ENCODE measurements around the gene GPRASP3. TPM values are rescaled to one million over a fixed set of nuclear protein-coding genes. Genes with fewer than 3 reads are reported as not detected.
"Not testable (repeated sequence)": the region's sequence is repeated elsewhere in the genome, so short reads cannot be mapped to it uniquely, and the experiment has no call there.

Gene GPRASP3
- polyA plus RNA-seq, 4 donors, result 0.81 to 9.3 (median 1.5) TPM

- peak overlapping the region in 2 of 3 donors; percentile 58 to 78 for H3K4me3 ChIP-seq (ENCODE audit: low read depth in 1 of 3, low read length in 3 of 3)
- WGBS, 3 donors, result 10 to 41% (median 38%) methylated on average over 5 to 19 of the region's 19 CpGs
- no peak for FAIRE-seq
- peaks cover 0 to 3% (median 0%) of the 10 kb centered on the region in 3 donors for H3K4me1 ChIP-seq (ENCODE audit: control insufficient read depth in 3 of 3, insufficient read depth in 2 of 3, low read depth in 1 of 3, low read length in 2 of 3)
- no peaks in the 10 kb centered on the region for H3K9me3 ChIP-seq (ENCODE audit: control insufficient read depth in 2 of 2, insufficient read depth in 1 of 2, low read depth in 1 of 2, low read length in 1 of 2)
- no peak for DNase-seq
- H3K36me3 ChIP-seq (ENCODE audit: control insufficient read depth in 3 of 3, insufficient read depth in 2 of 3, low read depth in 1 of 3, low read length in 3 of 3), result peaks cover 0 to 6% (median 0%) of the 10 kb centered on the region in 3 donors
- peaks cover 0 to 6% (median 0%) of the 10 kb centered on the region in 3 donors for H3K27me3 ChIP-seq (ENCODE audit: control insufficient read depth in 3 of 3, insufficient read depth in 3 of 3, low read length in 3 of 3)
- peak overlapping the region in 1 of 3 donors; percentile 58 for H3K27ac ChIP-seq (ENCODE audit: low read depth in 1 of 3, low read length in 2 of 3)
Observed at GRCh38 chrX:102711872-102712215, 8.7 kb upstream of the GPRASP3 start.

GRCh38 chrX:102712216-102712966, 8.2 kb upstream of the GPRASP3 start, which contains the start of gene GPRASP2:
GPRASP2 (plus strand) TSS chrX:102712448; CDS start chrX:102714870, 2,422 bp downstream.
- peak; percentile 10 to 68 for DNase-seq
- peak within 1 kb of the TSS; percentile 53 to 78 (median 58) for H3K4me3 ChIP-seq (ENCODE audit: low read depth in 1 of 3, low read length in 3 of 3)
- 2 to 43% (median 5%) methylated on average over 22 to 68 of the region's 68 CpGs for WGBS, 3 donors
- no peak for FAIRE-seq
- H3K9me3 ChIP-seq (ENCODE audit: control insufficient read depth in 2 of 2, insufficient read depth in 1 of 2, low read depth in 1 of 2, low read length in 1 of 2), result no peaks in the 10 kb centered on the region
- H3K36me3 ChIP-seq (ENCODE audit: control insufficient read depth in 3 of 3, insufficient read depth in 2 of 3, low read depth in 1 of 3, low read length in 3 of 3), result peaks cover 0 to 6% (median 0%) of the 10 kb centered on the region in 3 donors
- H3K27ac ChIP-seq (ENCODE audit: low read depth in 1 of 3, low read length in 2 of 3), result peak within 1 kb of the TSS in 2 of 3 donors; percentile 58 to 65
- peaks cover 0 to 6% (median 0%) of the 10 kb centered on the region in 3 donors for H3K27me3 ChIP-seq (ENCODE audit: control insufficient read depth in 3 of 3, insufficient read depth in 3 of 3, low read length in 3 of 3)
- peaks cover 0 to 3% (median 0%) of the 10 kb centered on the region in 3 donors for H3K4me1 ChIP-seq (ENCODE audit: control insufficient read depth in 3 of 3, insufficient read depth in 2 of 3, low read depth in 1 of 3, low read length in 2 of 3)

DNA sequence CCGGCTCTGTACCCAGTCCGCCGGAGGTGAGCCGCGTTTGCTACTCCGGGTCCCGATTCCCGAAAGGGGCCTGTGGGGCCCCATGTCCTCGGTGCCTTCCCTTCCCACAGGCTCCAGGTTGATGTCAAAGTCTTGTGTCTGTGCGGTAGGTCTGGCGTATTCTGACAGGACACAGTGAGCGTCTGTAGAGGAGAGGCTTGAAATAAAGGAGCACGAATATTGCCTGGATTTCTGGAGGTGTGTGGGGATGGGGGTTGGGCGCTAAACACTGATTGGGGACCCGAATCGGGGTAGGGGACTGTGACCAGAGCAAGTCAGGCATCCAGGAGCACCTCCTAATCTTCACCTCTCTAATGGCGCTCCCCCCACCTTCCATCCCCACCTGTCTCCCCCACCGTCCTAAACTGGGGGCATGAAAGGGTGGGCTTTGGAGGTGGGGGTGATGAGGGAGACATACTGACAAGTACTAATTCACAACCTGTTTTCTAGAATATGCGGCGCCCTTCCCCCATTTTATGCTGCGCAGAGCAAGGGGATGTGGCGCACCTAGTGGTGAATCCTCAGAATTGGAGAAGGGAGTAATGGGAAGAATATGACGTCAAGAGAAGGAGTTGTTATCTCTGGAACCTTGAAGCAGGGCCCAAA, 7.4 kb upstream of the GPRASP3 start:
- no peaks in the 10 kb centered on the region for H3K9me3 ChIP-seq (ENCODE audit: control insufficient read depth in 2 of 2, insufficient read depth in 1 of 2, low read depth in 1 of 2, low read length in 1 of 2)
- 3 to 36% (median 9%) methylated on average over 17 to 23 of the region's 23 CpGs for WGBS, 3 donors
- DNase-seq (peak; percentile 34 to 79), FAIRE-seq (no peak)
- peaks cover 0 to 6% (median 0%) of the 10 kb centered on the region in 3 donors for H3K36me3 ChIP-seq (ENCODE audit: control insufficient read depth in 3 of 3, insufficient read depth in 2 of 3, low read depth in 1 of 3, low read length in 3 of 3)
- peaks cover 0 to 3% (median 0%) of the 10 kb centered on the region in 3 donors for H3K4me1 ChIP-seq (ENCODE audit: control insufficient read depth in 3 of 3, insufficient read depth in 2 of 3, low read depth in 1 of 3, low read length in 2 of 3)
- H3K27ac ChIP-seq (ENCODE audit: low read depth in 1 of 3, low read length in 2 of 3), result peak overlapping the region in 2 of 3 donors; percentile 58 to 65
- peak overlapping the region; percentile 53 to 78 (median 58) for H3K4me3 ChIP-seq (ENCODE audit: low read depth in 1 of 3, low read length in 3 of 3)
- H3K27me3 ChIP-seq (ENCODE audit: control insufficient read depth in 3 of 3, insufficient read depth in 3 of 3, low read length in 3 of 3), result peaks cover 0 to 6% (median 0%) of the 10 kb centered on the region in 3 donors

- DNase-seq (no peak), FAIRE-seq (no peak)
- H3K27me3 ChIP-seq (ENCODE audit: control insufficient read depth in 3 of 3, insufficient read depth in 3 of 3, low read length in 3 of 3), result peaks cover 0 to 6% (median 0%) of the 10 kb centered on the region in 3 donors
- H3K36me3 ChIP-seq (ENCODE audit: control insufficient read depth in 3 of 3, insufficient read depth in 2 of 3, low read depth in 1 of 3, low read length in 3 of 3), result peaks cover 0 to 6% (median 0%) of the 10 kb centered on the region in 3 donors
- peaks cover 0 to 3% (median 0%) of the 10 kb centered on the region in 3 donors for H3K4me1 ChIP-seq (ENCODE audit: control insufficient read depth in 3 of 3, insufficient read depth in 2 of 3, low read depth in 1 of 3, low read length in 2 of 3)
- H3K9me3 ChIP-seq (ENCODE audit: control insufficient read depth in 2 of 2, insufficient read depth in 1 of 2, low read depth in 1 of 2, low read length in 1 of 2), result no peaks in the 10 kb centered on the region
- no peak overlapping the region for H3K27ac ChIP-seq (ENCODE audit: low read depth in 1 of 3, low read length in 2 of 3)
- WGBS, 3 donors, result 74 to 89% (median 88%) methylated on average over 6 of the region's 6 CpGs
- no peak overlapping the region for H3K4me3 ChIP-seq (ENCODE audit: low read depth in 1 of 3, low read length in 3 of 3)
Observed at GRCh38 chrX:102714994-102715393, 5.5 kb upstream of the GPRASP3 start.

DNA sequence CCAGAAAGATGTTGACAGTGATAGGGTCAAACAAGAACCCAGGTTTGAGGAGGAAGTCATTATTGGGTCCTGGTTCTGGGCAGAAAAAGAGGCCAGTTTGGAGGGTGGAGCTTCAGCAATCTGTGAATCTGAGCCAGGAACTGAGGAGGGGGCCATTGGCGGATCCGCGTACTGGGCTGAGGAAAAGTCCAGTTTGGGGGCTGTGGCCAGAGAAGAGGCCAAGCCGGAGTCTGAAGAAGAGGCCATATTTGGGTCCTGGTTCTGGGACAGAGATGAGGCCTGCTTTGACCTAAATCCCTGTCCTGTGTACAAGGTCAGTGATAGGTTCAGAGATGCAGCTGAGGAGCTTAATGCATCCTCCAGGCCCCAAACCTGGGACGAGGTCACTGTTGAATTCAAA, 4.6 kb upstream of the GPRASP3 start:
- Histone ChIP-seq H3K9me3 (ENCODE audit: control insufficient read depth in 2 of 2, insufficient read depth in 1 of 2, low read depth in 1 of 2, low read length in 1 of 2) (no peaks in the 10 kb centered on the region), H3K36me3 (ENCODE audit: control insufficient read depth in 3 of 3, insufficient read depth in 2 of 3, low read depth in 1 of 3, low read length in 3 of 3) (peaks cover 0 to 6% (median 0%) of the 10 kb centered on the region in 3 donors), H3K4me3 (ENCODE audit: low read depth in 1 of 3, low read length in 3 of 3) (no peak overlapping the region), H3K27ac (ENCODE audit: low read depth in 1 of 3, low read length in 2 of 3) (no peak overlapping the region), H3K27me3 (ENCODE audit: control insufficient read depth in 3 of 3, insufficient read depth in 3 of 3, low read length in 3 of 3) (peaks cover 0 to 6% (median 0%) of the 10 kb centered on the region in 3 donors), H3K4me1 (ENCODE audit: control insufficient read depth in 3 of 3, insufficient read depth in 2 of 3, low read depth in 1 of 3, low read length in 2 of 3) (peaks cover 0 to 3% (median 0%) of the 10 kb centered on the region in 3 donors)
- DNase-seq (no peak), FAIRE-seq (no peak)
- 95 to 100% (median 95%) methylated on average over 3 to 5 of the region's 5 CpGs for WGBS, 3 donors

GRCh38 chrX:102721169-102721506, 595 bp downstream of the GPRASP3 start:
- 15 to 49% (median 40%) methylated on average over 7 of the region's 7 CpGs for WGBS, 3 donors

GRCh38 chrX:102723456-102723855, 2.9 kb downstream of the GPRASP3 start:
- H3K9me3 ChIP-seq (ENCODE audit: control insufficient read depth in 2 of 2, insufficient read depth in 1 of 2, low read depth in 1 of 2, low read length in 1 of 2), result no peaks in the 10 kb centered on the region
- no peak for FAIRE-seq
- no peak for DNase-seq
- H3K27ac ChIP-seq (ENCODE audit: low read depth in 1 of 3, low read length in 2 of 3), result no peak overlapping the region
- no peaks in the 10 kb centered on the region for H3K27me3 ChIP-seq (ENCODE audit: control insufficient read depth in 3 of 3, insufficient read depth in 3 of 3, low read length in 3 of 3)
- H3K36me3 ChIP-seq (ENCODE audit: control insufficient read depth in 3 of 3, insufficient read depth in 2 of 3, low read depth in 1 of 3, low read length in 3 of 3), result no peaks in the 10 kb centered on the region
- H3K4me3 ChIP-seq (ENCODE audit: low read depth in 1 of 3, low read length in 3 of 3), result no peak overlapping the region
- 45 to 86% (median 76%) methylated on average over 1 of the region's 1 CpG for WGBS, 3 donors
- no peaks in the 10 kb centered on the region for H3K4me1 ChIP-seq (ENCODE audit: control insufficient read depth in 3 of 3, insufficient read depth in 2 of 3, low read depth in 1 of 3, low read length in 2 of 3)

More at GRCh38 chrX:102721169-102721506, 595 bp downstream of the GPRASP3 start:
- H3K27me3 ChIP-seq (ENCODE audit: control insufficient read depth in 3 of 3, insufficient read depth in 3 of 3, low read length in 3 of 3); H3K4me1 ChIP-seq (ENCODE audit: control insufficient read depth in 3 of 3, insufficient read depth in 2 of 3, low read depth in 1 of 3, low read length in 2 of 3); H3K36me3 ChIP-seq (ENCODE audit: control insufficient read depth in 3 of 3, insufficient read depth in 2 of 3, low read depth in 1 of 3, low read length in 3 of 3); H3K27ac ChIP-seq (ENCODE audit: low read depth in 1 of 3, low read length in 2 of 3); H3K9me3 ChIP-seq (ENCODE audit: control insufficient read depth in 2 of 2, insufficient read depth in 1 of 2, low read depth in 1 of 2, low read length in 1 of 2); FAIRE-seq: not testable (repeated sequence)
- peak overlapping the region in 2 of 3 donors; percentile 22 to 63 for H3K4me3 ChIP-seq (ENCODE audit: low read depth in 1 of 3, low read length in 3 of 3)
- peak in 1 of 2 donors; percentile 0 for DNase-seq

DNA sequence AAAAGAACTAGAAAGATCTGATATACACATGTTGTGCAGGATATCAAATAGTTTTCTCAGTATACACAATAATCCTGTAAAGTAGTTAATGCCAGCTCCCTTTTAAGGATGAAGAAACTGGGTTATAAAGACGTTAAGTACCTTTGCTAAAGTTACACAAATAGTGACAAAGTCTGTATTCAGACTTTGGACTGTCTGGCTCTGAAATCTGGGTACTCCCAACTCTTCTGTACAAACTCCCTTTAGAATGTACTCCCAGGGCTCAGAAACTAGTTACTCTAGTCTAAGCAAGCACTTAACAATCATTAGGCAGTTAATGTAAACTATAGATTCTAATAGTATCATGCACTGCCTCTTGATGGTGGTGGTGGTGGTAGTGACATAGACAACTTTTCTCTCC, 7.2 kb downstream of the GPRASP3 start:
- H3K4me3 ChIP-seq (ENCODE audit: low read depth in 1 of 3, low read length in 3 of 3), result no peak overlapping the region
- H3K4me1 ChIP-seq (ENCODE audit: control insufficient read depth in 3 of 3, insufficient read depth in 2 of 3, low read depth in 1 of 3, low read length in 2 of 3), result no peaks in the 10 kb centered on the region
- DNase-seq (peak in 1 of 2 donors; percentile 6), FAIRE-seq (no peak)
- 18 to 79% (median 23%) methylated on average over 1 of the region's 1 CpG for whole genome bisulfite sequencing, 3 donors
- no peaks in the 10 kb centered on the region for H3K9me3 ChIP-seq (ENCODE audit: control insufficient read depth in 2 of 2, insufficient read depth in 1 of 2, low read depth in 1 of 2, low read length in 1 of 2)
- H3K27ac ChIP-seq (ENCODE audit: low read depth in 1 of 3, low read length in 2 of 3), result no peak overlapping the region
- H3K27me3 ChIP-seq (ENCODE audit: control insufficient read depth in 3 of 3, insufficient read depth in 3 of 3, low read length in 3 of 3), result no peaks in the 10 kb centered on the region
- H3K36me3 ChIP-seq (ENCODE audit: control insufficient read depth in 3 of 3, insufficient read depth in 2 of 3, low read depth in 1 of 3, low read length in 3 of 3), result no peaks in the 10 kb centered on the region

All from small intestine (tissue), 7 donors.